Caki2 (cell line): ENCODE results near the gene ACTN1. TPM values are rescaled to one million over a fixed set of nuclear protein-coding genes. Genes with fewer than 3 reads are reported as not detected.

Source experiments
- DNase-seq: peaks from one replicate; pipeline ENCODE4 v3.0.0-alpha.2; 2015; ENCODE audit warnings: low read depth
- in situ Hi-C: cut with HindIII; loops from 2 replicates; pipeline ENCODE4 v1.10.0; 2016; ENCODE audit warnings: low sequenced_read_pairs, low pct_unique_long_range_greater_than_20kb, mixed read lengths
- total RNA-seq: library from RNA; depleted of rRNA; stranded (reverse); fragments of >200 nt; shearing (Covaris generic); gene quantifications from 2 replicates; pipeline ENCODE4 v1.2.3, GENCODE V29; 2014; ENCODE audit warnings: low replicate concordance

The ACTN1 gene
- total RNA-seq, 1 experiment from 2014 or later, result 57.0 TPM

DNA sequence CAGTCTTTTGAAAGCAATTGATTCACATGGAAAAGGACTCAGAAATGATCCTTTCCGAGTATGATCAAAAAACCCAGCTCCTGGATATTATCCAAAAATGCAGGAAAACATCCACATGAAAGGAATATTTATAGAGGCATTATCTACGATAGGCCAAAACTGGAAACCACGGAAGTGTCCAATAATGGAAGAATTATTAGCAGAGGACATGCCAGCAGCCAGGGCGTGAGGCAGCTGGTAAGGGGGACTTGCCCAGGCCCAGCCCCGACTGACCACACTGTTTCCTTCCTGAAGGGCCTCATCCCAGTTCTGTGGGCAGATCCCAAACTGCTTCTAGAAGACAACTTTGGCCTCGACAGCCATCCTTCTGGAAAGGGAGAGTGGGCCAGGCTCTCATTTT lies 20.5 kb downstream of the ACTN1 start:
- DNase-seq, result no peak
- in situ Hi-C loops, result no loop called here

DNA sequence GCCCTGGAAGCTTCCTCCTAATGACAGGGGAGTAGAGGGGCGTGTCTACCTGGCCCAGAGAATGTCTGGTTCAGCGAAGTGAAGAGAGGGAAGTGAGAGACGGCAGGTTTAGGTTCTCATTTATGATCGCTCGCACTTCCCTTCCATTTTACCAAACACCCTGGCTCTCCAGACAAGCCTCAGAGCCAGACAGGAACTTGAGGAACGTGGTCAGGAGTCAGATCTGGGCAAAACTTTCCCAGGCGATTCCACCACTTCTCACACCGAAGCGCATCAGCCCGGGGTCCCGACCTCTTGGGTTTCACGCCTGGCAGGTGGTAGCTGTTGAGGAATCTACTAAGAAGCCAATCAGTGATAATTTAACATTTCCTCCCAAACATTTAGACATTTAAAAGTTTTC lies 21.3 kb downstream of the ACTN1 start:
- in situ Hi-C loops, result no loop called here
- no peak for DNase-seq

DNA sequence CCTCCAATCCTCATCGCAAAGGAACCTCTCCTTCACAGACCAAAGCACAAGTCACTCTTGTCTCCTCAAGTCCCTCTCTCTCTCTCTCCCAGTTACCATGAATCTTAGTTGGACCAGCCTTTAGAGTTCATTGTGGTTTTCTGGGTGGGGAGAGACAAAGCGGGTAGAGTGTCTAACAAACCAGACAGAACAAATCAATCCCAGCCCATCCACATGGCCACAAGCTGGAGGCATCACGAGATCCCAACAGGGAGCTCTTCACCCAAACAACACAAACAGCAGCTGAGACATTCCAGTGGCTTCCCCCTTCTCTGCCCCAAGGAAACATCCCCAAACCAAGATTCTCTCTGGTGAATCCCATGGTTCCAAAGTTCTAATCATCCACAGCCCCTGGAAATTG lies 22.4 kb downstream of the ACTN1 start:
- no peak for DNase-seq
- in situ Hi-C loops, result no loop called here

DNA sequence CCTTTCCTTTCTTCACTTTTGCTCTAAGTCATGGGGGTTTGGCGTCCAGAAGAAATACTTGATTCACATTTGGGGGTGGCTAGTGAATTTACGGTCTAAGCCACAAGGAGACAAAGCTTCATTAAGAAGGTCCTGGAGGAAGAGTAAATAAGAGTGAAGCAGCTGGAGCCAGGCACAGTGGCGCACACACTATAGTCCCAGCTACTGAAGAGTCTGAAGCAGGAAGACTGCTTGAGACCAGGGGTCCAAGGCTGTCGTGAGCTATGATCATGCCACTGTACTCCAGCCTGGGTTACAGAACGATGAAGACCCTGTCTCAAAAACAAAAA lies 23.3 kb downstream of the ACTN1 start:
- in situ Hi-C loops, result no loop called here
- no peak for DNase-seq

DNA sequence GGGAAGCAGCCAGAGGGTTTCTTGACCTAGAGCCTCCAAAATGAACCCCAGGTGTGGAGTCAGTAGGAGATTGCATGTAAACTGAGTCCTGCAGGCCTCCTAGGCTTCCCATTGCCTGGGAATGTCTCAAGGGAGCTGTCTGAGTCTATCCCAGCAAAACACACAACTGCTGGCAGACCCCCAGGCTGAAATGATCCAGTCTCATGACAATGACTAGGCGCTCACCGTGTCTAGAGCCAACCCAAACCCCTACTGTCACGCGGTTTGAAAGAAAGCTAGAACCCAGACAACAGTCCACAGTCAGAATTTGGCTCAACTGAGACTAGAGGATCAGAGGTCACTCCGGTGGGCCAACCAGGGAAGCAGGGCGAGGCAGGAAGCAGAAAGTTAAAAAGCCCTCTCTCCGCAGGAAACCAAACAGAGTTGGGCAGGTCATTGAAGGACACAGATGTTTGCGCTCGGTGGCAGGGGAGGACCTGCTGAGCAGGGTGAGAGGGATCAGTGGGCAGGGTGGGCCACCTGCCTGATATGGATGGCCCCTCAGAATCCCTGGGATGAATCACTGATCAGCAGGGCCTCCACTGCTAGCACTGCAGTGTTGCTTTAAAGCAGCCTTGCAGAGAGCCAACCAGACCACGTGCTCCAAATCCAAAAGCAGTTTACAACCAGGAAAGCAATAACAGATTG lies 23.8 kb downstream of the ACTN1 start:
- in situ Hi-C loops, result no loop called here
- no peak for DNase-seq

DNA sequence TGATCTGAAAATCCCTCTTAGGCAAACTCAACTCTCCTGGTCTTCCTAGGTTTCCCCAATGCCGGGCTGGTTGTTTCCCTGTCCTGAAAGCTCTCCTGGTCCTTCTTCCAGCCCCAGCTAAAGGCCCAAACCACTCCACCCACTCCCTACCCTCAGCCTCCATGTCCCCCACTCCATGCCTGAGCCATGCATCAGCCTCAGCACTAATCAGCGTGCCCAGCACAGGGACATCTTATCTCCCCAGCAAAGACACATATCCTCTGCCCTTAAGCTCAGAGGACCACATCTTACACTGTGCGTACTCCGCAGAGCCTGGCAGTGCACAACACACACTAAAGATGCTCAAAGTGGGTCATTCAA lies 25.9 kb downstream of the ACTN1 start:
- DNase-seq, result no peak
- in situ Hi-C loops, result no loop called here

DNA sequence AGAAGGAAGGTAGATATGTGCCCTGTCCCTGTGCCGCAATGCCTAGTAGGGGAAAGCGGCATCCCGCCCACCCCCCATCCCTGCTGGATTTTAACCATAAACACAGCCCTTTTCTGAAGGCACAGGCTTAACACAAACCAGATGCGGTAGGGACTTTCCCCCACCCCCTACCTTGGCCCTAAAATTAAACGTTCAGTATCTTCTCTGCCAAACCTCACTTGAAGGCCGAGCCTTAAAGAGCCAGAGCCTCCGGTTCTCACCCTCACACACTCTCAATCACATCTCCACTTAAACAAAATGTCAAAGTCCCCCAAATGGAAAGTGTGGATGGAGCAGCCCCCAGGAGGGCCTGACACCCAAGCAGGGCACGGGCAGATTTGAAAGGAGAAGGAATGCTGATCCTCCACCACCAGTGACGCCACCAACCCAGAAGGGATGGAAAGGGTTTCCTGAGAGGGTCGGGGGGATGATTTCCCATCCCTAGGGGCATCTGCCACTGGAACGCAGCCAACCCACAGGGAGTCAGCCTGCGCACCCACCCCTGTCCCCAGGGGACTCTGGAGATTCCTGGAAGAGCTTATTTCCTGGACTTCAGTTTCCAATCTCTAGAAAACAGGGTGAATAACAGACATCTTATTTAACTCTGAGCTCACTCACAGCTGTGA lies 26.4 kb downstream of the ACTN1 start:
- DNase-seq, result no peak
- in situ Hi-C loops, result no loop called here

DNA sequence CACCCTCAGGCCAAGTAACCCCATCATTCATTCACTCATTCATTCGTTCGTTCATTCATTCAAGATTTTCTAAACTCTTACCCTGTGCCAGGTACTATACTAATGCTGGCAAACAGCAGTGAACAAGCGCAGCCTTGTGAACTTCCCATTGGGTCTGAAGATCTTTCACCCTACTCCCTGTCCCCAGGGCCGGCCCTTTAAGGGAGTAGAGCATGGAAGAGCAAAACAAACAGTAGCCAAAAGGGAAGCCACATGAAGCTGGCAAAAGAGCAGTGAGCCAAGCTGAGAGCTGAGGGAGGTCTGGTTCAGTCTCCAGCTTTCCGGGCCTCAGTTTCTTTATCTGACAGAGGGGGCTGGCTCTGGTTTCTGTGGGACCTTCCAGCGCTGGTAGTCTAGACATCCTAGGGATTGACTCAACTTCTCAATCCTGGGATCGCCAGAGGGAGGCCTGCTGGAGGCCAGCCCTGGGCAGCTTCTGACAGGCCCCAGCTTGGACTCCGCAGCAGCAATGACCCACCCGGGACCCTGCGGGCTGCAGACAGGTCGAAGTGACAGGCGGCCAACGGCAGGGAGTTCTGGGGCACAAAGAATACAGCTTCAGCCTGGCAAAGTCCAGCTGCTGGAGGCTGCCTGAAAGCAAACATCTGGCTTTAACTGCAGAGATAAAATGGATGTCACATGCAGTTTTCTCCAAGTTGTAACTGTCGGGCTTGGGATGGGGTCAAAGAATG lies 27.1 kb downstream of the ACTN1 start:
- in situ Hi-C loops, result no loop called here
- DNase-seq, result no peak

DNA sequence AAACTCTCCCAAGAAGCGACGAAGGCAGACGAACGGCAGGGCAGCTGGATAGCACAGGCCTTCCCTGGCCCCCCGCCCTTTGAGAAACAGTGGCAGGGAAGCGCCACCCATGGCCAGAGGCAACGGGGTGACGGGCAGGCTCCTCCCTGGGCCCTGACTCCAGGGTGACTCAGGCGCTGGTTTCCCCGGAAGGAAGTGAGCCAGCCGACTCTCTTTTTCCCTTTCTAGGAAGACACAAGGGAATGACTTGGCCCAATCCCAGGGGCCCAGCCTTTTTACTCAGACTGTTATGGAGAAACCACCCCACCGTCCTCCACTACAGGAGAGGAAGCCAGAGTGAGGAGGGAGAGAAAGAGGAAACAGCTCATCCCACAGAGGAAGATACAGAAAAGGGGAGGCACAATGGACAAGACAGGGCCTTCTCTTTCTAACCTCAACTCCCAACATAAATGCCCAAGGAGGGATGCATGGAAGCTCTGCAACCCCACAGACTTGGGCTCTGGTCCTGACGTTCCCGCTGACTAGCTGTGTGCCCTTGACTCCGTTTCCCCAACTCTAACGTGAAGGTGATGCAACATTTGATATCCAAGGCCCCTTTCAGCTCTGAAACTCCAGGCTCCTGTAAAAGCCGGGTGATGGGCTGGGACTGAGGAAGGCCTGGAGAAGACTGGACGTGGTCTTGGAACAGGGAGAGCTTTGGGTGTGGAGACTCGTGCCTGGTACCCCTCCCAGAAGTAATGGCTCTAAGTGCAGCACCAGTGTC lies 27.9 kb downstream of the ACTN1 start:
- in situ Hi-C loops, result no loop called here
- peak; percentile 86 for DNase-seq

DNA sequence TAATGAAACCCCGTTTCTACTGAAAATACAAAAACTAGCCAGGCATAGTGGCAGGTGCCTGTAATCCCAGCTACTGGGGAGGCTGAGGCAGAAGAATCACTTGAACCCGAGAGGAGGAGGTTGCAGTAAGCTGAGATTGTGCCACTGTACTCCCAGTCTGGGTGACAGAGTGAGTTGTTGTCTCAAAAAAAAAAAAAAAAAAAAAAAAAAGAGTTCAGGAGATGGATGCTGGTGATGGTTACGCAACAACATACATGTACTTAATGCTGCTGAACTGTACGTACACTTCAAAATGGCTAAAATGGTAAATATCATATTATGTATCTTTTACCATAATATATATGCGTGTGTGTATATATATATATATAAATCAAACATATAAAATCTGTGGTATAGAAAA lies 29.0 kb downstream of the ACTN1 start:
- in situ Hi-C loops, result no loop called here
- DNase-seq, result no peak

DNA sequence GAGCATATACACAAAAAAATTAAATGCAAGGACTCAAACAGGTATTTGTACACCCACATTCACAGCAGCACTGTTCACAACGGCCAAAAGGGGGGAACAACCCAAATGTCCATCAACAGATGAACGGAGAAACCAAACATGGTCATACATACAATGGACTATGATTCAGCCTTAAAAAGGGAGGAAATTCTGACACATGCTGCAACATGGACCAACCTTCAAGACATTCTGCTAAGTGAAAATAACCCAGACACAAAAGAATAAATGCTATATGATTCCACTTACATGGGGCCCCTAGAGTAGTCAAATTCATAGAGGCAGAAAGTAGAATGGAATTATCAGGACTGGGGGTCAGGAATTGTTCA lies 29.5 kb downstream of the ACTN1 start:
- DNase-seq, result no peak
- in situ Hi-C loops, result no loop called here

DNA sequence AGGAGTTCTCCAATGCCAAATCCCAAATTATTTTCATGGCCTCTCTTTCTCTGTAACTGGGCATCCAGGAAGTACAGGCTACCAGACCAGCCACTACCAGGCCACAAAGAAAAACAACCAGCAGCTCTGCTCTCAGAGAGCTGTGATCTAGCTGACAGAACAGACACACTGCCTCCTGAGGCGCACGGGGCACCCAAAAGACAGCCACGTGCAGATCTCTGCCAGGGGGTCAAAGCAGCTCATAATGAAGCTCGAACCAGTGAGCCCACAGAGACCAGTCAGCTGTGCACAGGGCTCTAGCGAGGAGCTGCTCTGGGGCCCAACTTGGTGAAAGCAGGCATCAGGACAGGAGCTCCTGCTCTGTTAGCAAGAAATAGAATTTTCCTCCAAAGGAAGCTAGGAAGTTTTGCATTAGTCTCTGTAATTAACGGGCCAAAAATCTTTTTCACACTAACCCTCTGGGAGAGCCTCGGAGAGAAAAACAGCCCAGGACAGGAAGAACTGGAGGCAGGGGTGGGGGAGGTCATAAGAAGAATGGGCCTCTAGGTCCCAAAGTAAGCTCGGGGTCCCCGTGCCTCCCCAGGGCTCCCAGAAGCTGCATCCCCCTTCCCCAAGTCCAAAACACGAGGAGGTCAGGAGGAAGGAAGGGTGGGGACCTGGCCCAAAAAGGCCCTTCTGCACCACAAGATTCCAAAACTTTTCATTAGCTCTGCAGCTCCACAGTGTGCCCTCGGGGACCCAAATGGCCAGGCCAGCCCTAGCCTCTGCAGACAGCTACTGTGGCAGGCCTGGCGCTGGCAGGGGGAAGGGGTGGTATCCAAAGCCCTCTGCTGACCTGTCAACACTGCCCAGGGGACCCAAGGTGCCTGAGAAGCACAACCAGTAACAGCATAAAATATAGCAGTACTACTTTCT lies 30.2 kb downstream of the ACTN1 start:
- no peak for DNase-seq
- in situ Hi-C loops, result no loop called here

DNA sequence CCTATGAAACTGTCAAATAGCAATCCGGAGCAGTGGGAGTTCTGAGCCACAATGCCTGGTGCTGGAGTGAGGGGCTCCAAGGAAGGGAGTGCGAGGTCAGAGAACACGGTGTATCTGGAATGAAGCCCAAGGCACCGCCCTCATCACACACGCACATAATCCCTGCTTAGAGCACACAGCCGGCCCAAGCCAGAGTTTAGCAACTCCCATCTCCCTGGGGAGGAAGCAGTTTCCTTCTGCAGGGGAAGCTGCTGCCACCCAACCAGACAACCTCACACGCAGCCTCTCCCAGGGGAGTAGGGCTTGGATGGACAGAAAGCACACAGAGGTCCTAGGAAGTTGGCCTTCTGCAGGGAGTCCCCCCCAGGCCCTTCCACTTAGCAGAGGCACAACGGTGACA lies 31.3 kb downstream of the ACTN1 start:
- no peak for DNase-seq
- in situ Hi-C loops, result no loop called here

DNA sequence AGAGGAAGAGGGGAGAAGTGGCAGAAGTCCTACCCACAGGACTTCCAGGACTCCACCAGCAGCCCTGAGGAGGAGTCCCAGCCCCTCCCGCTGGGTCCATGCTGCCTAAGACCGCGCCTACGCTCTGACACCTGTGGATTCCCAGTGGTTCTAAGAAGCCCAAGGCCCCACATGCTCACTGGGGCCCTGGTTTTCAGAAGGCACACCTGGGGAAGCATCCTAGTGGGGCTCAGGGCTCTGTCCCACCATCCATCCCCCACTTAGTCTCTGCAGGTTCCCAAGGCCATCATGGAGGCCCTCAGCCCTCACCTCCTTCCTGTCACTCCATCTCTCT lies 32.6 kb downstream of the ACTN1 start:
- DNase-seq, result no peak
- in situ Hi-C loops, result no loop called here

DNA sequence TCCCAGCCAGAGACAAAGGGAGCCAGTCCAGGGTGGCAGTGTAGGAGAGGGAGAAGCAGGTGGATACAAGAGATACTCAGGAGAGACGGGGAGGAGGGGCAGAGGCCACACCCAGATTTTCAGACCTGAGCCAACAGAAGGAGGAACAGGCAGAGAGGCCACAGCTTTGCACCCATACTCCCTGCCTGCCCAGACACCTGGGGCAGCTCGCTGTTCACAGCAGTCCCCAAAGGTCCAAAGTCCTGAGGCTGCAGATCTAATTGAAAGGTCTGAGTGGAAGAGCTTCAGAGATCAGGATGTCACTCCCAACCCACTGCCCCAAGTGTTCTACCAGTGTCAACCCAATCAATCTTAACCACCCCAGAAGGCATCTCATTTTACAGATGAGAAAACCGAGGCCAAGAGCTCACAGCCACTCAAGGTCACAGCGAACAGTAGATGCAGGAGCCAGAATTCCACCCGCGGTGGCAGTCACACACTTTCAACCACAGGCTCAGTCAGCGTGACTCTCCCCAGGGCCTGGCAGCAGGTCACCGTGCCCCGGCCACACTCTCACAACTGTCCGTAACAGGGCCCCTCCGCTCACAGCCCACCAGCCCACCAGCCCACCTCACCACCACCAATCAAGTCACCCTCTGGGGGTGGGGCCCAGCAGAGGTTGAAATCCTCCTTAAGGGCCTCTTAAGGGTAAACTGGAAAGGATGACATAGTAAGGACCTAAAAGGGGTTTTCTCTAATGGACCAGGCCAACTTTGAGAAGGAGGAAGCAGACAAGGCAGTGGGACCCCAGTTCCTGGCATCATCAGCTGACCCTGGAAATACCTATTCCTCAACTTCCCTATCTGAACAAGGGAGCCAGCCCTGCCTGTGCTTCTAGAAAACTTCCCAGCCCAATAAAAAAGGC lies 33.3 kb downstream of the ACTN1 start:
- in situ Hi-C loops, result no loop called here
- no peak for DNase-seq

DNA sequence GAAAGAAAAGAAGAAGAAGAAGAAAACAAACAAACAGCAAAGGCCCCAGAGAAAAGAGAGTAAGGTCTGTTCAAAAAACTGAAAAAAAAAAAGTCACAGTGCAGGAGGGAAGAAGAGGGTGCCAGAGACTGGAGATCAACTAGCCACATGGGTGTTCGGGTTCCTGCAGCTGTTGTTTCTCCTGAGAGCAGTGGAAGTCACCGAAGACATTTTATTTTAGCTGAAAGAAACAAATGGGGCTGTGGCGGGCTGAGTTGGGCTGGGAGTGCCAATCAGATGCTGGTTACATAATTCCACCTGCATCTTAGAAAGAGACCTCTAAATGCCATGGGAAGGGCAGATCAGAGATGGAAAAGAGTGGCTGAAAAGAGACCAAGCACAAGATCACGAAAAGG lies 33.9 kb downstream of the ACTN1 start:
- in situ Hi-C loops, result no loop called here
- no peak for DNase-seq

DNA sequence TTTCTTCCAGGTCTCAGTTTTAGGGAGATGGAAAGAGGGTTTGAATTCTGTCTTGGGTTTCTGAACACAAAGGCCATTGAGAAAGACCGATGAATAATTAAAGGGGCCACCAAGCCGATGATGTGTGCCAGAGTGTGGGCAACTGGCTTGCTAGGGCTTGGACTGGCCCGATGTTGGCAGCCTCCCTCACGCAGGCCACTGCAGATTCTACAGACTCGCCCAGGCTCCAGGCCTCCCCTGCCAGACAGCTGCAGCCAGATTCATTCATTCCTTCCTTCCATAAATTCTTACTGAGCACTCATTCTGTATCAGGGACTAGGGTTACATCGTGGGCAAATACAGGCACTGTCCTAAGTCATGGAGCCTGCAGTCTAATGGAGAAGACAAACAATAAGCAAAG lies 34.9 kb downstream of the ACTN1 start:
- in situ Hi-C loops, result no loop called here

More for the DNA sequence above, 34.9 kb downstream of the ACTN1 start:
- no peak for DNase-seq
